A172 (cell line): ENCODE data around the gene CFAP57. TPM values are rescaled to one million over a fixed set of nuclear protein-coding genes. Genes with fewer than 3 reads are reported as not detected.
"Not testable (repeated sequence)": the region's sequence is repeated elsewhere in the genome, so short reads cannot be mapped to it uniquely, and the experiment has no call there.

Experiments
- DNase-seq: peaks from one replicate; pipeline ENCODE4 v3.0.0-alpha.2; 2015; ENCODE audit warnings: low spot score
- total RNA-seq: library from RNA; depleted of rRNA; stranded (reverse); fragments of >200 nt; shearing (Covaris generic); gene quantifications from 2 replicates; pipeline ENCODE4 v1.2.3, GENCODE V29; 2014

The CFAP57 gene
- total RNA-seq, 1 experiment from 2014 or later = 0.12 TPM

DNA sequence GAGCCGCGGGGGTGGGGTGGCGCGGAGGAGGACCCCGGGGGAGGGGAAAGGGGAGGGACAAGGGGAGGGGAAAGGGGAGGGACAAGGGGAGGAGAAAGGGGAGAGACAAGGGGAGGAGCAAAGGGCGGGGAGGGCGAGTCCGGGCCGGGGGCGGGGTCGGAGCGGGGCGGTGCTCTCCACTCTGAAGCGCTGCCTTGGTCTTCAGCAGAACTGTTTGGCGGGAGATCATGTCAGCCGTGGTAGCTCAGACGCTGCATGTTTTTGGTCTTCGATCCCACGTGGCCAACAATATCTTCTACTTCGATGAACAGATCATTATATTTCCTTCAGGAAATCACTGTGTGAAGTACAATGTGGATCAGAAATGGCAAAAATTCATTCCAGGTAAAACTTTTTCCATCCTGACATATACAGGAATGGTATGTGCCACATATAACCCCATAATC is 420 bp downstream of the CFAP57 start:
- DNase-seq = peak; percentile 61

DNA sequence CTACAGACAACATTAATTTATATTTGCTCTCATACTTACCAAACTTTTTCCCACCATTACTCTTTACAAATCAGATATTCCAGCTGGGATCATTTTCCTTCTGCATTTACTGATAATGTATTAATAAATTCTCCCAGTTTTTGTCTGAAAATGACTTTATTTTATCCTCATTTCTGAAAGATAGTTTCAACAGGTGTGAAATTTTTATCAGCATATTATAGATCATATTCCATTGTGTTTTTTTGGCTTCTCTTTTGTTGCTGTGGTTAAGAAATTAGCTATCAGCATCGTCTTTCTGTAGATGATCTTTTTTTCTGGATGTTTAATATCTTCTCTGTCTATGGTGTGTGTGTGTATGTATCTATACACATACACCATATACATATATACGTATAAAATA is 2.7 kb downstream of the CFAP57 start:
- DNase-seq = no peak

DNA sequence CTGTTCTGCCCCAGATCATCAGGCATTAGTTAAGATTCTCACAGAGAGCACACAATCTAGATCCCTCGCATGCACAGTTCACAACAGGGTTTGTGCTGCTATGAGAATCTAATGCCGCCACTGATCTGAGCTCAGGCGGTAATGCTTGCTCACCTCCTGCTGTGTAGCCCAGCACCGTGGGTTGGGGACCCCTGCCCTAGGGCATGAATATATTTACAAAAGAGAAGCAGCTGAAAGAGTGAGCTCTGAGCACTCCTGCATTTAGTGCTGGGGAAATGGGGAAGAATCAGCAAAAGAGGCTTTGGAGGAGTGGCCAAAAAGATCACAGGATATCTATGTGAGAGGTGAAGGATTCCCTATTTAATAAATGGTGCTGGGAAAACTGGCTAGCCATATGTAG is 5.6 kb downstream of the CFAP57 start:
- DNase-seq = no peak

DNA sequence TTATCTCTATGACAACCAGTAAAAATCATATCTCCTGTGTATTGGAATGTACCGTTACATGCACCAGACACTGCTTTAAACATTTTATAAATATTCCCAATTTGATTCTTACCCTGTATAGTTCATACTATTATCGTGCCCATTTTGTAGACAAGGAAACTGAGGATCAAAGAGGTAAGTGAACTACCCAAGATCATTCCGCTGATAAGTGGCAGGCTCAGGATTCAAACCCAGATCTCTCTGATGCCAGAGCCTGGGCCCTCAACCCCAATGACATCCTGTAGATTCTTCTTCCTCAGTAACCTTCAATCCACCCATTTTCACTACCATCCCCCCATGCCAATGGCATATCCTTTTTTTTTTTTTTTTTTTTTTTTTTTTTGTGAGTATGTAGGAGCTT is 12.3 kb downstream of the CFAP57 start:
- no peak for DNase-seq

DNA sequence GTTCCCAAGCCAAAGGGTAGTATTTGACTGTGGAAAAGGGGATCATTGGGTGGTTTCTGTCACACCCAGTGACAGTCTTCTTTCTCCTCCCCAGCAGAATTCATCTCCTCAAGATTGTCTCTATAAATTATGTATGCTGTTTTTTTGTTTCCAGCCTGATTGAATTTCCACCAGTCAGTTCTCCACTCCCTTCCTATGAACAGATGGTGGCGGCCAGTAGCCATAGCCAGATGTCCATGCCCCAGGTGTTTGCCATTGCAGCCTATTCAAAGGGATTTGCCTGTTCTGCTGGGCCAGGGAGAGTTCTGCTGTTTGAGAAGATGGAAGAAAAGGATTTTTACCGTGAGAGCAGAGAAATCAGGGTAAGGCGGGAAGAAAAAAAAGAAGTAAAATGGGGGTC is 12.9 kb downstream of the CFAP57 start:
- no peak for DNase-seq

DNA sequence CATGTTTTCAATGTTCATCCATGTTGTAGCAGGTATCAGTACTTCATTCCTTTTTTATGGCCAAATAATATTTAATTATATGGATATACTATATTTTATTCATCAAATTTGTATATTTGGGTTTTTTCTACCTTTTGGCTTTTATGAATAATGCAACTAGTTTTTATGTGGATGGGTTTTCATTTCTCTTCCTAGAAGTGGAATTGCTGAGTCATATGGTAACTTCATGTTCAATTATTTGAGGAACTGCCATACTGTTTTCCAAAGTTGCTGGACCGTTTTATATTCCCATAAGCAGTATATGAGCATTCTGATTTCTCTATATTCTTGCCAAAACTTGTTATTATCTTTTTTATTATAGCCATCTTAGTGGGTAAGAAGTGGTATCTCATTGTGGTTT is 16.0 kb downstream of the CFAP57 start:
- no peak for DNase-seq

DNA sequence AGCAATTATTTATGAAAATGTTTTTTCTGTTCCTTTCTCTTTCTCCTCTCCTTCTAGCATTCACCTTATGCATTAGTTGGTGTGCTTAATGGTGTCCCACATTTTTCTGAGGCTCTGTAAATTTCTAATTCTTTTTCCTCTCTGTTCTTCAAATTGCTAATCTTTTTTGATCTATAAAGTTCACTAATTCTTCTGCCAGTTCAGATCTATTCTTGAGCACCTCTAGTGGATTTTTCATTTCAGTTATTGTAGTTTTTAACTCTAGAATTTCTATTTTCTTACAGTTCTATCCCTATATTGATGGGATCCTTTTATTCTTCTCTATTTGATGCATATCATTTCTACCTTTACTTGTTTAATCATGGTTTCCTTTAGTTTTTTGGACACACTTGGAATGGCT is 22.4 kb downstream of the CFAP57 start:
- no peak for DNase-seq

DNA sequence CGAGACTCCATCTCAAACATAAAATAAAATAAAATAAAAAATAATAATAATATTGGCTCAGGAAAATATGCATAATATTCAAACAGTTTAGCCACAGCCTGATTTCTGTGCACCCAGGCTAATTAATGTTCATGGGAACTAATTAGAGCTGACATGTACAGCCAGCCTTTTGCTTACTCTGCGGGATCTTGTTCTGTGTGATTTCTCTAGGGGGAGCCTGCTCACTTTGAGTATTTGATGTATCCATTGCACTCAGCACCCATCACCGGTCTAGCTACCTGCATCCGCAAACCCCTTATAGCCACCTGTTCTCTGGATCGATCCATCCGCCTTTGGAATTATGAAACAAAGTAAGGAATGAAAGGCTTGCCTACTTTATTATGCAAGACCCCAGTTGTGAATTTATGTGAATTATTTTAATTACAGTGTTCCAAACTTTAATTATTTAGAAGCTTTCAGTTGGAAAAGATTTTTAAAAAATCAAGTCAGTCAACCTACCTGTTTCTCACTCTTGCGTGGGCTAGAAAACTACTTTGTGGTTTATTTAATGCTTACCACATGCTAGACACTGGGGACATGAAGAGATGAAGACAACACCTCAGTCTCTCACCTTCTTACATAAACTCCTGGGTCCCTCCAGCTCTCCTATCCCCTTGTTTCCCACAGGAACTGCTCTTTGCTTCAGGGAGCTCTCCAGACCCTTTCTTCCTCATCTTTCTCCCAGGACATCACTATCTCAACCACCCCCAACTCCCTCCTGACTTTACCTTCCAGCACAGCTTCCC is 25.4 kb downstream of the CFAP57 start:
- no peak for DNase-seq

DNA sequence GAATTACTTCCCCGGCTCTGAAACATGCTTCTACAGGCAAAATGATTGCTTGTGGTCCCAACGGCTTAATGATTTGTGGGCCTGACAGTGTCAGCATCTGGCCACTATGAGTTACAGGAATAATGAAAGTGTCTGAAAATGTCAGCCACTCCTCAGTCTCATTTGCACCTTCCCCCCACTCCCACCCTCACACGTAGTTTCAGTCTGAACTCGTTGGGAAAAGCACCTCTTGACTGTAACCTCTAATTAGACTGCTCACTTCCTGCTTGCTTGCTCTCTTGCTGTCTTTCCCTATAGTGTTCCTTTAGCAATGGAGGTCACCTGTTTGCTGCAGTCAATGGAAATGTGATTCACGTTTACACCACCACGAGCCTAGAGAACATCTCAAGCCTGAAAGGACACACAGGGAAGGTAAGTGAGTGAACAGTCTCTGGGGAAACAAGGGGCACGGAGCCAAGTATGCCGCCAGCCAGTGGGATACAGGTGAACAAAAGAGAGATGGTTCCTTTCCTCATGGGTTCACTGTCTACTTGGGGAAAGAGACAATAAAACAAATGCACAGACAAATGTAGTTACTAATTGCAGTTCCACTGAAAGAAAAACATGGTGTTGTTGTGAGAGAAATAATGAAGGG is 27.1 kb downstream of the CFAP57 start:
- DNase-seq = no peak

DNA sequence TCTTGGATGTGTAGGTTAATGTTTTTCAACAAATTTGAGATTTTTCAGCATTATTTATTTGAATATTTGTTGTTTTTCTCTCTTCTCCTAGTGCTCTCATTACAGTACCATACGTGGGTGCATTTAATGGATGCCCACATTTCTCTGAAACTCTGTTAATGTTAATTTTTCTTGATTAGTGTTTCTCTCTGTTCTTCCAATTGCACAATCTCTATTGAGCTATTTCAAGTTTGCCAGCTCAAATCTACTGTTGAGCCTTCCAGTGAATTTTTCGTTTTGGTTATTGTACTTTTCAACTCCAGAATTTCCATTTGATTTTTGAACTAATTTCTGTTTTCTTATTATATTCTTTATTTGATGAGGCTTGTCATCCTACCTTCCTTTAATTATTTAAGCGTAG is 31.7 kb downstream of the CFAP57 start:
- DNase-seq = no peak

DNA sequence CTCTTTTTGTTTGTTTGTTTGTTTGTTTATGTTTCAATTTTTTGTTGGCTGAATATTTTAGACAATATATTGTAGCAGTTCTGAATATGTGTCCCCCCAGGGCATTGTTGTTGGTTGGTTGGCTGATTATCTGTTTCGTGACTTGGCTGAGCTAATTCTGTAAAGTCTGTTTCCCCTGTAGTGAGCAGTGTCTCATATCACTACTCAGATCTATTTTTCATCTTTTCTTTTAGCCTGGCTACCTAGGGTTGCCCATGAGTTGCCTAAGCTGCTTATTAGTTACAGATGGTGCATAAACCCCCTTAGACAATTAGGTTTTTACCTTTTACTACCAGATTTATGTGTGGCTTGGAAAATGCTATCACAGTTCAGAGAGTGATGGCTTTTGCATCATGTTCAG is 32.3 kb downstream of the CFAP57 start:
- DNase-seq = no peak

DNA sequence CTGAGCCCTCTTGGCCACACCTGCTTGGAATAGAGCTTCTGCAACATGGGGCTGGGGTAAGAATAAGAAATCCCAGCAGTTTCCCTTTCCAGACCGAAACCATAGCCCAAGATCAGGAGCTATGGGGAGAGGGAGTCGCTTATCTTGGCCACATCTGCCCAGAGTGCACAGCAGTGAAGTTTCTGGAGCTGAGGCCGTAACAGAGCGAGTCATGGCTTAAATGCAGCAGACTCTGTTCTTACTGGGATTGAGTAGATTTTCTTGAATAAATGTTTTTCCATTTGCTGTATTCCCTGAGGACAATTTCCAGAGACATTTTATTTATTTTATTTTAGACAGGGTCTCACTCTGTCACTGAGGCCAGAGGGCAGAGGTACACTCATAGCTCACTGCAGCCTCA is 33.5 kb downstream of the CFAP57 start:
- peak; percentile 46 for DNase-seq

DNA sequence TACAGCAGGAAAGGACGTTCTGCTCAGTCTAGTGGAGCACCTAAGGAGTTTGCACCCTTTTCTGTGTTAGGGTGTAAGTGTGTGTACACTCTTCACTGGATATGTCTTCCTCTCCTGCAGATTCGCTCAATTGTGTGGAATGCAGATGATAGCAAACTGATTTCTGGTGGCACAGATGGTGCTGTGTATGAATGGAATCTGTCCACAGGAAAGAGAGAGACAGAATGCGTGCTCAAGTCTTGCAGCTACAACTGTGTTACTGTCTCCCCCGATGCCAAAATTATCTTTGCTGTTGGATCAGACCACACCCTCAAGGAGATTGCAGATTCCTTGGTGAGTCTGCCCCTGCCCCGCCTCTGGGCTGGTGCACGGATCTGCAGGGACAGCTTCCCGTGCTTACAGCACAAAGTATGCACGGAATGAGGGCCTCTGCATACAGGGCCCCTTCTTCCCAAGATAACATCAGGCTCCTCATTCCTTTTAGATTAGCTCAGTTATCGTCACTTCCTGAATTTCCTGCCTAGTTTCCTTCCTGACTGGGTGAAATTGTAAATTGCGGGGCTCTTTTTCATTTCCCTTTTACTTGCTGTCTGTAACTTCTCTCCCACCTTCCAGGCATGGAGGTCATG is 34.6 kb downstream of the CFAP57 start:
- DNase-seq = peak; percentile 98

DNA sequence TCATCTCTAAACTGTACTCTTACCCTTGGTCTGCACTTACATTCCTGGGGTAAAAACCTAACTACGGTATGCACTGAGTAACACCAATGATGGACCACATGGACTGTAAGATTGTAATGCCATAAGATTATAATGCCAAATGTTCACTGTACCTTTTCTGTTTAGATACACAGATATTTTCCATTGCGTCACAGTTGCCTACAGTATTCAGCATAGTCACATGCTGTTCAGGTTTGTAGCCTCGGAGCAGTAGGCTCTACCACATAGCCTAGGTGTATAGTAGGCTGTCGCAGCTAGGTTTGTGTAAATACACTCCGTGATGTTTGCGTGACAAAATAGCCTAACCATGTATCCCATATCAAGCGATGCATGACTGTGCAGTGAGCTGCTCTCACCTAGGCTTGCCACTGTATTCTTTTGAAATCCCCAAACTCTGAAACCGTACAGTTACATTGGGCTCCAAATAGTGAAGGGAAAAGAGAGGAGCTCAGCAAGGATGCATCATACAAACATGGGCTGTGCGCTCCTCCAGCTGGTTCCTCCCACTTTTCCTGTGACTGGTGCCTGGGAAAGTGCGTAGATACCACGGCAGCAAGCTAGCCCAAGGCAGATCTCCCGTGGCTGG is 35.2 kb downstream of the CFAP57 start:
- DNase-seq = peak; percentile 67

DNA sequence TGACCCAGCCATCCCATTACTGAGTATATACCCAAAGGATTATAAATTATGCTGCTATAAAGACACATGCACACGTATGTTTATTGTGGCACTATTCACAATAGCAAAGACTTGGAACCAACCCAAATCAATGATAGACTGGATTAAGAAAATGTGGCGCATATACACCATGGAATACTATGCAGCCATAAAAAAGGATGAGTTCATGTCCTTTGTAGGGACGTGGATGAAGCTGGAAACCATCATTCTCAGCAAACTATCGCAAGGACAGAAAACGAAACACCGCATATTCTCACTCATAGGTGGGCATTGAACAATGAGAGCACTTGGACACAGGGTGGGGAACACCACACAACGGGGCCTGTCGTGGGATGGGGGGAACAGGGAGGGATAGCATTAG is 36.1 kb downstream of the CFAP57 start:
- DNase-seq = not testable (repeated sequence)

DNA sequence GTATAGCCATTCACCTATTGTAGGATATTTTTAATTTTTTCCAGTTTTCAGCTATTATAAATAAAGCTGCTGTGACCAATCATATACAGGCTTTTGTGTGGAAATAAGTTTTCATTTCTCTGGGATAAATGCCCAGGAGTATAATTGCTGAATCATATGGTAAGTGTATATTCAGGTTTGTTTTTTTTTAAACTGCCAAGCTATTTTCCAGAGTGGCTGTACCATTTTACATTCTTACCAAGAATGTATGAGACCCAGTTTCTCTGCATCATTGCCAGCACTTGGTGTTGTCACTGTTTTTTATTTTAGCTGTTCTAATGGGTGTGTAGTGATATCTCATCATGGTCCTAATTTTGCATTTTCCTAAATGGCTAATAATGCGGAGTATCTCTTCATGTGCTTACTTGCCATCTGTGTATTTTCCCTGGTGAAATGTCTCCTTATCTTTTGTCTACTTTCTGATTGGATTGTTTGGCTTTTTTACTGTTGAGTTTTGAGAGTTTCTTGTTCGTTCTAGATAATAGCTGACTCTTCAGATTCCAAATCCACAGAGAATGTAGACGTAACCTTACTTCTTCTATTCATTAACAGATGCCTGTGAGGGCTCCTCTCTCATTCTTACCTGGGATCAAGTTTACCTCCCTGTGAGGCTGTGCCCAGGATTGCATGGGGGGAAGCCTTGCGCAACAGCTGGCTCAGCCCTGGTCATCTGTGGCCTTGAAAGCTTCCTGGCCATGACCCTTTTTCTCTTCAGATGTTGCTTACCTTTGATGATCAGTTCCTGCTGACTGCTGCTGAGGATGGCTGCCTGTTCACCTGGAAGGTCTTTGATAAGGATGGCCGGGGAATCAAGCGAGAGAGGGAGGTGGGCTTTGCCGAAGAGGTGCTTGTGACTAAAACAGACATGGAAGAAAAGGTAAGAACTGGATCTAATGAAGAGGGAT is 42.6 kb downstream of the CFAP57 start:
- no peak for DNase-seq

DNA sequence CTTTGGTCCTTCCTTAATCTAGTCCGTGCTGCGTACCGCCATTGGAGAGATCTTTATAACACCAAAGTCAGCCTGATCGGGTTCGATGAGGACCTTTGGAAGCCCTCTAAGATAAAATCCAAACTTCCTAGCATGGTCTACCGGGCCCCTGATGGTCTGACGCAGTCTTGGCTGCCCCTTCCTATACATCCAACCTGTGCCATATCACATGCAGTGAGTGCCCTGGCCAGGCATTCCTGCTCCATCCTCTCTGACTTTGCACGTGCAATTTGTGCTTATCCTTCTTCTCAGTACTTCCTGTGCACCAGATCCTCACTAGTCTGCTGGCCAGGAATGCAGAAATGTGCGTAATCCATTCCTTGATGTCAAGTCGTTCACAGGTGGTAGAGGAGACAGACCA is 45.6 kb downstream of the CFAP57 start:
- DNase-seq = no peak

DNA sequence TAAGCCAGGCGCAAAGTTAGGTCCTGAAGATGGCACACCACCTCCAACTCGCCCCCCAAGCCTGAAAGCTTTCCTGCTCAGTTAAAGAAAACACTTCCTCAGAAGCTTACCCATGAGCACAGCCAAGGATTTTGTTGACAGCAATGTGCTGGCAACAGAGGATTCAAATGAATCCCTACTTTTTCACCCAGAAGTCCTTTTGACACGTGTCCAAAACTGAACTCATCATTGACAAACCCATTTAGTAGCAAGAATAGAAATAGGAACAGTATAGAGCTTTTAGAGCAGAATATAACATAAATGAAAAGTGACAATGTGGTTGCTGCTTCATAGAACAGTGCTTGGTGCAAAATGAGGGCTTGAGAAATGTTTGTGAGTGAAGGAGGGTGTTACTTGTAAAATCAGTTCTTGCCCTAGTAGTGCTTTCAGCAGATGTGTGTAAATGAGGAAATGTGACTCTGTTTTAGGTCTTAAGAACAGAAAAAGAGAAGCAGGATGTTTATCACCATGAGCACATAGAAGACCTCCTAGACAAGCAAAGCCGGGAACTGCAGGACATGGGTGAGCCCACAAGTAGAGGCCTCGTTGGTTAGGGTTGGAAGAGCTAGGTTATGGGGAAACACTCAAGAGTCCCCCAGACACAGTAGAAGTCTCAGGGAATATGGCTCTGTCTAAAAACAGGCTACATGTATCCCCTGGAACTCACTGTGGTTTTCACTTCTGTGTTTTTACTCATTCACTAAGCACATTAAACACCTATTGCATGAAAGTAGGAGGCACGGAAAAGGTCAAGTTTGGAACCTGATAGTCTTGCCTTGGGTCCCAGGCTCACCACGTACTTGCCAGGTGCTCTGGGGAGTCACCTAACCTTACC is 49.0 kb downstream of the CFAP57 start:
- no peak for DNase-seq

DNA sequence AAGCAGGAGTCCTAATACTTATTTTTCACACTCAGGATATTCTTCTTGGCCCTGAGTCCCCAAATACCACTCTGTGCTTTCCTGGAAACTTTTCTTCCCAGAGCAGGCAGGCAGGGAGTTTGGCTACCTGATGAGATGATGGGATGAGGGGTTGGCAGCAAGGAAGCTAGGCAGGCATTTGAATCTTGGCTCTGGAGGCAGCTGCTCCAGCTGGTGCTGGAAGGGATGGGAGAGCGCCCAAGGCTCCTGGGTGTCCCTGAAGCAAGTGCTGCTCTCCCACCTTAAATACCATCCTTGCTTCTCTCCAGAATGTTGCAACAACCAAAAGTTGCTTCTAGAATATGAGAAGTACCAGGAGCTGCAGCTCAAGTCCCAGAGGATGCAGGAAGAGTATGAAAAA is 49.7 kb downstream of the CFAP57 start:
- DNase-seq = no peak

DNA sequence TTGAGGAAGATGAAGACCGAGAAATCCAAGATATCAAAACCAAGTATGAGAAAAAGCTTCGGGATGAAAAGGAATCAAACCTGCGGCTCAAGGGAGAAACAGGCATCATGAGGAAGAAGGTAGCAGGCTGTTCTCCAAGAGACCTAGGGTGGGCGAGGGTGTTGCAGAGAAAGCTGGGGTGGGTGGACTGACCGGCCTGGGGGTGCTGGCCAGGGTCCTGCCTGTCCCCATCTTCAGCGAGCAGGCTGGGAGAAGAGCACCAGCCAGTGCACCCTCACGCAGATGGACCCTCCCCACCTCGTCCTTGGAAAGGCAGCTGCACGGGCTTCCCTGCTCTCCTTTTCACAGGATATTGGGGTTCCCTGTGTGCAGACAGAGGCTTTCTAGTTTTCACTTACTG is 50.7 kb downstream of the CFAP57 start:
- no peak for DNase-seq

DNA sequence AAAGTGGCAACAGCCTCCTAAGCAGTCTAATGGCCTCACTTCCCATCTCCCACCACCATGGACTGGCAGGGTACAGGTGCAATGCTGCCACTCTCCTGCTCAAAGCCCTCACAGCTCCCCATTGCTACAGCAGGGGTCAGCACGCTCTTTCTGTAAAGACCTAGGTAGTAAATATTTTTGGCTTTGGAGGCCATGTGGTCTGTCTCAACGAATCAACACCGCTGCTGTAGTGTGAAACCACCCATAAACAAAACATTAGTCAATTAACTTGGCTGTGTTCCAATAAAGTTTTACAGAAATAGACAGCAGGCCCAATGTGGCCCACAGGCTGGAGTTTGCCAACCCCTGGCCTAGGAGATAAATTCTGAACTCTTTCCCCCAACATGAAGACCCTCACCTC is 53.0 kb downstream of the CFAP57 start:
- peak; percentile 16 for DNase-seq
